Measurements from ENCODE around the gene TRIM4.
"Not testable (repeated sequence)": the region's sequence is repeated elsewhere in the genome, so short reads cannot be mapped to it uniquely, and the experiment has no call there.

DNA sequence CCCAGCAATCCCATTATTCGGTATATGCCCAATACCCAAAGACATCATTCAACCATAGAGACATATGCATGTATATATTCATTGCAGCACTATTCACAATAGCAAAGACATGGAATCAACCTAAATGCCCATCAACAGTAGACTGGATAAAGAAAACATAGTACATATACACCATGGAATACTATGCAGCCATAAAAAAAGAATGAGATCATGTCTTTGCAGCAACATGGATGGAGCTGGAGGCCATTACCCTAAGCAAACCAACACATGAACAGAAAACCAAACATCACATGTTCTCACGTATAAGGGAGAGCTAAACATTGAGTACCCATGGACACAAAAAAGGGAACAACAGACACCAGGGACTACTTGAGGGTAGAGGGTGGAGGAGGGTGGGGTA is 29.0 kb downstream of the TRIM4 start:
- TF ChIP-seq, protein P1, sequence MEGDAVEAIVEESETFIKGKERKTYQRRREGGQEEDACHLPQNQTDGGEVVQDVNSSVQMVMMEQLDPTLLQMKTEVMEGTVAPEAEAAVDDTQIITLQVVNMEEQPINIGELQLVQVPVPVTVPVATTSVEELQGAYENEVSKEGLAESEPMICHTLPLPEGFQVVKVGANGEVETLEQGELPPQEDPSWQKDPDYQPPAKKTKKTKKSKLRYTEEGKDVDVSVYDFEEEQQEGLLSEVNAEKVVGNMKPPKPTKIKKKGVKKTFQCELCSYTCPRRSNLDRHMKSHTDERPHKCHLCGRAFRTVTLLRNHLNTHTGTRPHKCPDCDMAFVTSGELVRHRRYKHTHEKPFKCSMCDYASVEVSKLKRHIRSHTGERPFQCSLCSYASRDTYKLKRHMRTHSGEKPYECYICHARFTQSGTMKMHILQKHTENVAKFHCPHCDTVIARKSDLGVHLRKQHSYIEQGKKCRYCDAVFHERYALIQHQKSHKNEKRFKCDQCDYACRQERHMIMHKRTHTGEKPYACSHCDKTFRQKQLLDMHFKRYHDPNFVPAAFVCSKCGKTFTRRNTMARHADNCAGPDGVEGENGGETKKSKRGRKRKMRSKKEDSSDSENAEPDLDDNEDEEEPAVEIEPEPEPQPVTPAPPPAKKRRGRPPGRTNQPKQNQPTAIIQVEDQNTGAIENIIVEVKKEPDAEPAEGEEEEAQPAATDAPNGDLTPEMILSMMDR (conservative IDR thresholded peaks at IDR 0.05): not testable (repeated sequence)
- TF ChIP-seq EZH2 (IDR thresholded peaks at IDR 0.05; ENCODE audit: low read depth): not testable (repeated sequence)
